22Rv1 (cell line): ENCODE results near the gene CD93.

Experiments
- CTCF ChIP-seq: fragments of 450-650 bp; IDR thresholded peaks from 2 replicates; pipeline ENCODE4 v1.5.1; 2017; ENCODE audit warnings: mild to moderate bottlenecking
- ZFX ChIP-seq: fragments of 450-650 bp; IDR thresholded peaks from 2 replicates; pipeline ENCODE4 v1.6.1; 2017; ENCODE audit warnings: antibody characterized with exemption, borderline replicate concordance

- TF ChIP-seq CTCF (no peak), ZFX (no peak)
These were observed 17.0 kb downstream of the CD93 start for GRCh38 chr20:23069108-23069507.
